ENCODE results near the gene PRPF38A.

Gene PRPF38A

DNA sequence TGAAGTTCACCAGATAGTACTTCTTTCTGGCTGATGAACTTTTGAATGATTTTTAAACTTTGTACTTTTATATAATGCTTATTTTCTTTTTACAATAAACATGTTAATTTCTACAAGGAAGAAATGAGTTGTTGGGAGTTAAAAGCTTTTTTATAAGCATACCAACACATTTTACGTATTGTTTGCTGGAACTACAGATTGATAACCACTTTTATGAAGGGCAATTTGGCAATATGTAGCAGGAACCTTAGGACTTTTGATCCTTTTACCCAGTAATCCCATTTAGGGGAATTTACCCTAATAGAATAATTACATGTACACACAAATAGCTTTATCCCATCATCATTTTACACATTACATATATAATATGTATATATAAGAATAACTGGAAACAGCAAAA, 16.3 kb downstream of the PRPF38A start:
- H3K9me3 ChIP-seq (ENCODE audit: control extremely low read depth in 1 of 5, control insufficient read depth in 4 of 5, insufficient read depth in 2 of 5, low read depth in 1 of 5, low read length in 4 of 5): no peaks in the 10 kb centered on the region
- H3K4me3 ChIP-seq (ENCODE audit: control insufficient read depth in 1 of 7, extremely low read depth in 1 of 7, insufficient read depth in 4 of 7, low read depth in 2 of 7, low read length in 6 of 7): no peak overlapping the region
- no peaks in the 10 kb centered on the region for H3K27me3 ChIP-seq (replicated peaks in 2 of 5; ENCODE audit: control insufficient read depth in 4 of 5, insufficient read depth in 5 of 5, low read length in 4 of 5)
- ChIA-PET POLR2A (no interaction called here), CTCF (no interaction called here)
- H3K27ac ChIP-seq (ENCODE audit: insufficient read depth in 1 of 2, low read depth in 1 of 2, low read length in 2 of 2, poor library complexity in 1 of 2, severe bottlenecking in 2 of 2): no peak overlapping the region
- H3K4me1 ChIP-seq (ENCODE audit: control extremely low read depth in 1 of 4, control insufficient read depth in 4 of 4, insufficient read depth in 4 of 4, low read length in 3 of 4): peaks cover 14 to 25% (median 21%) of the 10 kb centered on the region in 4 experiments
- WGBS (ENCODE audit: insufficient coverage): no CpG with 5 or more reads among the region's 1 CpG
- peaks cover 17 to 52% (median 35%) of the 10 kb centered on the region in 4 experiments for H3K36me3 ChIP-seq (ENCODE audit: control insufficient read depth in 4 of 4, insufficient read depth in 4 of 4, low read length in 3 of 4)
- DNase-seq: no peak

DNA sequence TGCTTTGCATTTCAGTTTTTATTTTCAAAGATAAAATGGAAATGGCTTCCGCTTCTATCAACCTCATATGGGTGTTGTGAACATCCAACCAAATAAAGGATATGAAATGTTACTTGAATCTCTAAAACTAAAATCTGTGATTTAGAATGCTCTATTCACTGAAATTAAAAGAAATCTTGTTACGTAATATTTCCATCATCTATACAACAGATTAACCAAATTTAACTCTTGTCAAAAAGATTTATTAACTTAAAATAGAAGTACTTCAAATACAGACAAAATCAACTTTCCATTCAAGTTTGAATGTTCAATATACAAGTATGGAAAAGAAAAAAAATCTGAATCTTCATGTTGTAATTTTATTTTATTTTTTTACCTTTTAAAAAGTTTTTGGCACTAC, 18.7 kb downstream of the PRPF38A start:
- DNase-seq: no peak
- Histone ChIP-seq H3K27me3 (replicated peaks in 2 of 5; ENCODE audit: control insufficient read depth in 4 of 5, insufficient read depth in 5 of 5, low read length in 4 of 5) (no peaks in the 10 kb centered on the region), H3K36me3 (ENCODE audit: control insufficient read depth in 4 of 4, insufficient read depth in 4 of 4, low read length in 3 of 4) (peaks cover 20 to 35% (median 26%) of the 10 kb centered on the region in 4 experiments), H3K4me1 (ENCODE audit: control extremely low read depth in 1 of 4, control insufficient read depth in 4 of 4, insufficient read depth in 4 of 4, low read length in 3 of 4) (peaks cover 14 to 29% (median 26%) of the 10 kb centered on the region in 4 experiments), H3K9me3 (ENCODE audit: control extremely low read depth in 1 of 5, control insufficient read depth in 4 of 5, insufficient read depth in 2 of 5, low read depth in 1 of 5, low read length in 4 of 5) (no peaks in the 10 kb centered on the region), H3K4me3 (ENCODE audit: control insufficient read depth in 1 of 7, extremely low read depth in 1 of 7, insufficient read depth in 4 of 7, low read depth in 2 of 7, low read length in 6 of 7) (no peak overlapping the region), H3K27ac (ENCODE audit: insufficient read depth in 1 of 2, low read depth in 1 of 2, low read length in 2 of 2, poor library complexity in 1 of 2, severe bottlenecking in 2 of 2) (no peak overlapping the region)
- POLR2A ChIA-PET: interaction anchor here (1.4 to 1.6 kb wide), 2 partner anchors 10 to 19 kb away, joined by 3 to 10 read pairs; partner anchors contain the start of genes ORC1 and PRPF38A
- CTCF ChIA-PET: interaction anchor here (2.0 kb wide), 1 partner anchor 18 kb away, joined by 9 read pairs; the partner anchor contains the start of genes ORC1 and PRPF38A
- WGBS (ENCODE audit: insufficient coverage): no CpG with 5 or more reads among the region's 2 CpGs

GRCh38 chr1:52423771-52424170, 19.4 kb downstream of the PRPF38A start:
- POLR2A ChIA-PET: interaction anchor here (1.4 to 1.6 kb wide), 2 partner anchors 10 to 20 kb away, joined by 3 to 10 read pairs; partner anchors contain the start of genes ORC1 and PRPF38A
- peaks cover 16 to 29% (median 22%) of the 10 kb centered on the region in 4 experiments for H3K36me3 ChIP-seq (ENCODE audit: control insufficient read depth in 4 of 4, insufficient read depth in 4 of 4, low read length in 3 of 4)
- H3K27ac ChIP-seq (ENCODE audit: insufficient read depth in 1 of 2, low read depth in 1 of 2, low read length in 2 of 2, poor library complexity in 1 of 2, severe bottlenecking in 2 of 2): peak overlapping the region; percentile 38 to 43

GRCh38 chr1:52424231-52424636, 19.8 kb downstream of the PRPF38A start:
- H3K36me3 ChIP-seq (ENCODE audit: control insufficient read depth in 4 of 4, insufficient read depth in 4 of 4, low read length in 3 of 4): peaks cover 16 to 28% (median 21%) of the 10 kb centered on the region in 4 experiments
- H3K4me3 ChIP-seq (ENCODE audit: control insufficient read depth in 1 of 7, extremely low read depth in 1 of 7, insufficient read depth in 4 of 7, low read depth in 2 of 7, low read length in 6 of 7): peak overlapping the region in 1 of 7 experiments; percentile 5
- POLR2A ChIA-PET: interaction anchor here (1.4 to 1.6 kb wide), 2 partner anchors 11 to 20 kb away, joined by 3 to 10 read pairs; partner anchors contain the start of genes ORC1 and PRPF38A
- H3K4me1 ChIP-seq (ENCODE audit: control extremely low read depth in 1 of 4, control insufficient read depth in 4 of 4, insufficient read depth in 4 of 4, low read length in 3 of 4): peaks cover 14 to 29% (median 26%) of the 10 kb centered on the region in 4 experiments
- no peaks in the 10 kb centered on the region for H3K9me3 ChIP-seq (ENCODE audit: control extremely low read depth in 1 of 5, control insufficient read depth in 4 of 5, insufficient read depth in 2 of 5, low read depth in 1 of 5, low read length in 4 of 5)
- CTCF ChIA-PET: interaction anchor here (0.6 to 2.0 kb wide), 4 partner anchors 11 to 264 kb away, joined by 3 to 9 read pairs (median 4); partner anchors contain the start of genes ORC1 and PRPF38A
- H3K27ac ChIP-seq (ENCODE audit: insufficient read depth in 1 of 2, low read depth in 1 of 2, low read length in 2 of 2, poor library complexity in 1 of 2, severe bottlenecking in 2 of 2): peak overlapping the region; percentile 8 to 38
- H3K27me3 ChIP-seq (replicated peaks in 2 of 5; ENCODE audit: control insufficient read depth in 4 of 5, insufficient read depth in 5 of 5, low read length in 4 of 5): no peaks in the 10 kb centered on the region
- DNase-seq: peak; percentile 46 to 90 (median 86)

More at GRCh38 chr1:52423771-52424170, 19.4 kb downstream of the PRPF38A start:
- DNase-seq: peak; percentile 27 to 84 (median 77)
- 62% methylated on average over 6 of the region's 9 CpGs for WGBS (ENCODE audit: insufficient coverage)
- Histone ChIP-seq H3K27me3 (replicated peaks in 2 of 5; ENCODE audit: control insufficient read depth in 4 of 5, insufficient read depth in 5 of 5, low read length in 4 of 5) (no peaks in the 10 kb centered on the region), H3K4me1 (ENCODE audit: control extremely low read depth in 1 of 4, control insufficient read depth in 4 of 4, insufficient read depth in 4 of 4, low read length in 3 of 4) (peaks cover 14 to 29% (median 26%) of the 10 kb centered on the region in 4 experiments), H3K9me3 (ENCODE audit: control extremely low read depth in 1 of 5, control insufficient read depth in 4 of 5, insufficient read depth in 2 of 5, low read depth in 1 of 5, low read length in 4 of 5) (no peaks in the 10 kb centered on the region), H3K4me3 (ENCODE audit: control insufficient read depth in 1 of 7, extremely low read depth in 1 of 7, insufficient read depth in 4 of 7, low read depth in 2 of 7, low read length in 6 of 7) (peak overlapping the region in 3 of 7 experiments; percentile 8 to 57 (median 44))
- CTCF ChIA-PET: interaction anchor here (0.6 to 2.0 kb wide), 4 partner anchors 11 to 265 kb away, joined by 3 to 9 read pairs (median 4); partner anchors contain the start of genes ORC1 and PRPF38A

DNA sequence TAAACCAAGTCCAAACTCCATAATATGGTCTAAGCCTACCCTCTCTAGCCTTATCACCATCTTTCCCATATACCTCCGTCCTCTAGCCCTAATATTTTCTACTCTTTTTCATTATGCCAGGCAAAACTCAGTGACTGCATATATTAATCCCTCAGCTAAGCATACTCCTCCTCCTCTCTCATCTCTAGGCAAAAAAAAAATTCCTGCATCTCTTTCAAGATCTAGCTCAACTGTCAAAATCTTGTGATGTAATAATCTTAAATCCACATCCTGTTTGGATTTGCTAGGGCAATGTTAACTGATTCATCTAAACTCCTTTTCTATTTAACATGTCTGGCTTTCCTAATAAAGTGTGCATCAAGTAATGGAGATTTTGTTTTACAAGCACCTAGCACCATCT, 20.4 kb downstream of the PRPF38A start:
- 100% methylated on average over 1 of the region's 1 CpG for WGBS (ENCODE audit: insufficient coverage)
- peaks cover 15 to 24% (median 17%) of the 10 kb centered on the region in 4 experiments for H3K36me3 ChIP-seq (ENCODE audit: control insufficient read depth in 4 of 4, insufficient read depth in 4 of 4, low read length in 3 of 4)
- ChIA-PET POLR2A (interaction anchor here (1.6 kb wide), 1 partner anchor 21 kb away, joined by 10 read pairs; the partner anchor contains the start of genes ORC1 and PRPF38A), CTCF (interaction anchor here (1.5 to 2.0 kb wide), 2 partner anchors 10 to 20 kb away, joined by 5 to 9 read pairs; partner anchors contain the start of genes ORC1 and PRPF38A)
- peak overlapping the region in 1 of 2 experiments; percentile 8 for H3K27ac ChIP-seq (ENCODE audit: insufficient read depth in 1 of 2, low read depth in 1 of 2, low read length in 2 of 2, poor library complexity in 1 of 2, severe bottlenecking in 2 of 2)
- no peaks in the 10 kb centered on the region for H3K27me3 ChIP-seq (replicated peaks in 2 of 5; ENCODE audit: control insufficient read depth in 4 of 5, insufficient read depth in 5 of 5, low read length in 4 of 5)
- H3K9me3 ChIP-seq (ENCODE audit: control extremely low read depth in 1 of 5, control insufficient read depth in 4 of 5, insufficient read depth in 2 of 5, low read depth in 1 of 5, low read length in 4 of 5): no peaks in the 10 kb centered on the region
- H3K4me3 ChIP-seq (ENCODE audit: control insufficient read depth in 1 of 7, extremely low read depth in 1 of 7, insufficient read depth in 4 of 7, low read depth in 2 of 7, low read length in 6 of 7): no peak overlapping the region
- H3K4me1 ChIP-seq (ENCODE audit: control extremely low read depth in 1 of 4, control insufficient read depth in 4 of 4, insufficient read depth in 4 of 4, low read length in 3 of 4): peaks cover 14 to 29% (median 26%) of the 10 kb centered on the region in 4 experiments
- peak in 1 of 3 donors; percentile 21 for DNase-seq

GRCh38 chr1:52426371-52426770, 22.0 kb downstream of the PRPF38A start:
- H3K4me1 ChIP-seq (ENCODE audit: control extremely low read depth in 1 of 4, control insufficient read depth in 4 of 4, insufficient read depth in 4 of 4, low read length in 3 of 4): peaks cover 14 to 29% (median 26%) of the 10 kb centered on the region in 4 experiments
- ChIA-PET CTCF (no interaction called here), POLR2A (no interaction called here)
- H3K9me3 ChIP-seq (ENCODE audit: control extremely low read depth in 1 of 5, control insufficient read depth in 4 of 5, insufficient read depth in 2 of 5, low read depth in 1 of 5, low read length in 4 of 5): no peaks in the 10 kb centered on the region
- no peaks in the 10 kb centered on the region for H3K27me3 ChIP-seq (replicated peaks in 2 of 5; ENCODE audit: control insufficient read depth in 4 of 5, insufficient read depth in 5 of 5, low read length in 4 of 5)
- no peak overlapping the region for H3K4me3 ChIP-seq (ENCODE audit: control insufficient read depth in 1 of 7, extremely low read depth in 1 of 7, insufficient read depth in 4 of 7, low read depth in 2 of 7, low read length in 6 of 7)
- H3K27ac ChIP-seq (ENCODE audit: insufficient read depth in 1 of 2, low read depth in 1 of 2, low read length in 2 of 2, poor library complexity in 1 of 2, severe bottlenecking in 2 of 2): no peak overlapping the region
- DNase-seq: no peak
- peaks cover 22 to 27% (median 25%) of the 10 kb centered on the region in 4 experiments for H3K36me3 ChIP-seq (ENCODE audit: control insufficient read depth in 4 of 4, insufficient read depth in 4 of 4, low read length in 3 of 4)
- 86% methylated on average over 2 of the region's 3 CpGs for WGBS (ENCODE audit: insufficient coverage)

- H3K27me3 ChIP-seq (replicated peaks in 2 of 5; ENCODE audit: control insufficient read depth in 4 of 5, insufficient read depth in 5 of 5, low read length in 4 of 5): no peaks in the 10 kb centered on the region
- ChIA-PET CTCF (no interaction called here), POLR2A (no interaction called here)
- no peaks in the 10 kb centered on the region for H3K9me3 ChIP-seq (ENCODE audit: control extremely low read depth in 1 of 5, control insufficient read depth in 4 of 5, insufficient read depth in 2 of 5, low read depth in 1 of 5, low read length in 4 of 5)
- 100% methylated on average over 1 of the region's 1 CpG for WGBS (ENCODE audit: insufficient coverage)
- no peak overlapping the region for H3K4me3 ChIP-seq (ENCODE audit: control insufficient read depth in 1 of 7, extremely low read depth in 1 of 7, insufficient read depth in 4 of 7, low read depth in 2 of 7, low read length in 6 of 7)
- H3K36me3 ChIP-seq (ENCODE audit: control insufficient read depth in 4 of 4, insufficient read depth in 4 of 4, low read length in 3 of 4): peaks cover 22 to 28% (median 25%) of the 10 kb centered on the region in 4 experiments
- H3K4me1 ChIP-seq (ENCODE audit: control extremely low read depth in 1 of 4, control insufficient read depth in 4 of 4, insufficient read depth in 4 of 4, low read length in 3 of 4): peaks cover 14 to 29% (median 26%) of the 10 kb centered on the region in 4 experiments
- no peak for DNase-seq
- H3K27ac ChIP-seq (ENCODE audit: insufficient read depth in 1 of 2, low read depth in 1 of 2, low read length in 2 of 2, poor library complexity in 1 of 2, severe bottlenecking in 2 of 2): no peak overlapping the region
Observed at GRCh38 chr1:52427152-52427551, 22.8 kb downstream of the PRPF38A start.
